HepG2 (cell line): ENCODE results near the gene TOP1. TPM values are rescaled to one million over a fixed set of nuclear protein-coding genes. Genes with fewer than 3 reads are reported as not detected.

Experiments
- GPN1 ChIP-seq: sonication (generic); formaldehyde crosslinking; IDR thresholded peaks from 2 replicates; pipeline ENCODE4 v1.5.1; 2020; ENCODE audit warnings: missing genetic modification reagents, borderline replicate concordance
- HDAC2 ChIP-seq: sonication (generic); formaldehyde crosslinking; IDR thresholded peaks from 2 replicates; pipeline ENCODE4 v1.4.0; 2020; ENCODE audit warnings: missing genetic modification reagents
- HOXA5 ChIP-seq: sonication (generic); formaldehyde crosslinking; IDR thresholded peaks from 2 replicates; pipeline ENCODE4 v1.4.0; 2020; ENCODE audit warnings: missing genetic modification reagents
- NFRKB ChIP-seq: fragments of 450-650 bp; IDR thresholded peaks from 2 replicates; pipeline ENCODE4 v1.6.1; 2017
- RNF2 ChIP-seq: fragments of 450-650 bp; conservative IDR thresholded peaks from 2 replicates; pipeline ENCODE4 v1.6.1; 2016; ENCODE audit warnings: low read depth
- SALL2 ChIP-seq: sonication (generic); formaldehyde crosslinking; IDR thresholded peaks from 2 replicates; pipeline ENCODE4 v1.8.1; 2023; ENCODE audit warnings: mild to moderate bottlenecking, missing genetic modification reagents, inconsistent platforms
- SMARCC2 ChIP-seq: fragments of 450-650 bp; IDR thresholded peaks from 2 replicates; pipeline ENCODE4 v1.6.1; 2017; ENCODE audit warnings: antibody characterized with exemption, mild to moderate bottlenecking
- SPEN ChIP-seq: sonication (generic); formaldehyde crosslinking; IDR thresholded peaks from 2 replicates; pipeline ENCODE4 v1.5.1; 2020; ENCODE audit warnings: low read depth, mild to moderate bottlenecking, missing genetic modification reagents
- THYN1 ChIP-seq: sonication (generic); formaldehyde crosslinking; IDR thresholded peaks from 2 replicates; pipeline ENCODE4 v1.8.1; 2023; ENCODE audit warnings: low read depth, mild to moderate bottlenecking, moderate library complexity, missing genetic modification reagents, borderline replicate concordance
- ZKSCAN5 ChIP-seq: sonication (generic); formaldehyde crosslinking; IDR thresholded peaks from 2 replicates; pipeline ENCODE4 v1.5.1; 2020; ENCODE audit warnings: mild to moderate bottlenecking, missing genetic modification reagents
- polyA plus RNA-seq, 8 experiments: library from polyadenylated mRNA; depleted of rRNA in 3 of 8; stranded (reverse) in 7 of 8; unstranded in 1 of 8; fragments of >200 nt; fragmentation: Illumina TruSeq in 4 of 8; extraction: Trizol in 4 of 8; gene quantifications; 2 replicates each; pipeline versions ENCODE4 v1.2.1 to v1.2.3, GENCODE V29; 2011 to 2016; ENCODE audit warnings: low read depth in 4 of 8, missing spikeins in 1 of 8, mixed read lengths in 1 of 8; ENCODE audit not compliant: insufficient read depth in 1 of 8
- total RNA-seq, 5 experiments: library from RNA; depleted of rRNA; stranded (reverse); fragments of >200 nt; fragmentation: Illumina TruSeq; extraction: Trizol; gene quantifications; 2 replicates each; pipeline ENCODE4 v1.2.3, GENCODE V29; 2016; ENCODE audit warnings: low read depth in 1 of 5
- TF ChIP-seq, protein P1 (sequence below): sonication (generic); formaldehyde crosslinking; IDR thresholded peaks from 2 replicates; pipeline ENCODE4 v1.4.0; 2020; ENCODE audit warnings: low read depth, mild to moderate bottlenecking, missing genetic modification reagents
- TF ChIP-seq, protein P2 (sequence below): sonication (generic); formaldehyde crosslinking; conservative IDR thresholded peaks from 2 replicates; pipeline ENCODE4 v1.4.0; 2020; ENCODE audit warnings: missing genetic modification reagents
- TF ChIP-seq, protein P3 (sequence below): sonication (generic); formaldehyde crosslinking; conservative IDR thresholded peaks from 2 replicates; pipeline ENCODE4 v1.4.0; 2020; ENCODE audit warnings: mild to moderate bottlenecking, missing genetic modification reagents, moderate library complexity
- TF ChIP-seq, protein P4 (sequence below), 2 experiments: sonication (generic) in 1 of 2; formaldehyde crosslinking in 1 of 2; IDR thresholded peaks; 2 replicates each; pipeline versions ENCODE4 v1.4.0 to v1.6.1; 2016 to 2020; ENCODE audit warnings: borderline replicate concordance in 1 of 2, low read depth in 1 of 2, mild to moderate bottlenecking in 1 of 2, missing genetic modification reagents in 1 of 2
- TF ChIP-seq, protein P5 (sequence below): sonication (generic); formaldehyde crosslinking; IDR thresholded peaks from 2 replicates; pipeline ENCODE4 v1.5.0; 2020; ENCODE audit warnings: missing genetic modification reagents

The TOP1 gene
- total and polyA plus RNA-seq, 2 of the 13 experiments (the other 11 are each of a cell fraction or from before 2014, with no cell fraction given), result 10.2 to 19.4 TPM

DNA sequence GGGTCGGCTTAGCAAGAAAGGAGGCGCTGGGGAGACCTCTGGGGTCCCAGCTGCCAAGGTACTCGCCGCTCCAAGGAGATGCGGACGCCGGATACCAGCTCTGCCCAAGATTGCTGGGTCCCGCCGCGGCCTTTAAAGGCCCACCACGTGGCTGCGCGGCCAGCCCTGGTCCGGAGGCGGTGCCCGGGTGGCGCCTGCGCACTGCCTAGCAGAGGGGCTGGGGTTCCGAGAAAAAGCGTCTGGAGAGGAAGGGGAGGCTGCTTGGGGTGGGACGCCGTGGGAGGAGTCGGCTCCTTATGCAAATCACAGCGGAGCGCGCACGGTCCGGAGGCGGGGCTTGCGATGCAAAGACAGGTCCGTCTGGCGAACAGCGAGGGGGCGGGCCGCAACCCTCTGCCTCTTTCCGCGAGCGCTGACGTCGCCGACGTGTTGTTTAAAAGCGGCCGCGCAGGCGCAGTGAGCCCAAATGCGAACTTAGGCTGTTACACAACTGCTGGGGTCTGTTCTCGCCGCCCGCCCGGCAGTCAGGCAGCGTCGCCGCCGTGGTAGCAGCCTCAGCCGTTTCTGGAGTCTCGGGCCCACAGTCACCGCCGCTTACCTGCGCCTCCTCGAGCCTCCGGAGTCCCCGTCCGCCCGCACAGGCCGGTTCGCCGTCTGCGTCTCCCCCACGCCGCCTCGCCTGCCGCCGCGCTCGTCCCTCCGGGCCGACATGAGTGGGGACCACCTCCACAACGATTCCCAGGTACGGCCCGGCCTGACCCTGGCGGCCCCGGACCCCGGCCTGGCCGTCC is at the start of gene TOP1 (continued):
- TF ChIP-seq SALL2 (CRISPR knock-in tag) (peak; percentile 70; the same call in 1 of the 2 replicates), NFRKB (no peak), SMARCC2 (no peak), RNF2 (peak; percentile 94), THYN1 (CRISPR knock-in tag) (peak; percentile 98), SPEN (peak; percentile 82), ZKSCAN5 (CRISPR knock-in tag) (peak; percentile 16; the same call in 1 of the 2 replicates), HOXA5 (CRISPR knock-in tag) (peak; percentile 61), HDAC2 (CRISPR knock-in tag) (peak; percentile 79), GPN1 (CRISPR knock-in tag) (peak; percentile 76; the same call in 1 of the 2 replicates)
- TF ChIP-seq, protein P1, sequence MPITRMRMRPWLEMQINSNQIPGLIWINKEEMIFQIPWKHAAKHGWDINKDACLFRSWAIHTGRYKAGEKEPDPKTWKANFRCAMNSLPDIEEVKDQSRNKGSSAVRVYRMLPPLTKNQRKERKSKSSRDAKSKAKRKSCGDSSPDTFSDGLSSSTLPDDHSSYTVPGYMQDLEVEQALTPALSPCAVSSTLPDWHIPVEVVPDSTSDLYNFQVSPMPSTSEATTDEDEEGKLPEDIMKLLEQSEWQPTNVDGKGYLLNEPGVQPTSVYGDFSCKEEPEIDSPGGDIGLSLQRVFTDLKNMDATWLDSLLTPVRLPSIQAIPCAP, result peak; percentile 78; the same call in 1 of the 2 replicates
- TF ChIP-seq, protein P2, sequence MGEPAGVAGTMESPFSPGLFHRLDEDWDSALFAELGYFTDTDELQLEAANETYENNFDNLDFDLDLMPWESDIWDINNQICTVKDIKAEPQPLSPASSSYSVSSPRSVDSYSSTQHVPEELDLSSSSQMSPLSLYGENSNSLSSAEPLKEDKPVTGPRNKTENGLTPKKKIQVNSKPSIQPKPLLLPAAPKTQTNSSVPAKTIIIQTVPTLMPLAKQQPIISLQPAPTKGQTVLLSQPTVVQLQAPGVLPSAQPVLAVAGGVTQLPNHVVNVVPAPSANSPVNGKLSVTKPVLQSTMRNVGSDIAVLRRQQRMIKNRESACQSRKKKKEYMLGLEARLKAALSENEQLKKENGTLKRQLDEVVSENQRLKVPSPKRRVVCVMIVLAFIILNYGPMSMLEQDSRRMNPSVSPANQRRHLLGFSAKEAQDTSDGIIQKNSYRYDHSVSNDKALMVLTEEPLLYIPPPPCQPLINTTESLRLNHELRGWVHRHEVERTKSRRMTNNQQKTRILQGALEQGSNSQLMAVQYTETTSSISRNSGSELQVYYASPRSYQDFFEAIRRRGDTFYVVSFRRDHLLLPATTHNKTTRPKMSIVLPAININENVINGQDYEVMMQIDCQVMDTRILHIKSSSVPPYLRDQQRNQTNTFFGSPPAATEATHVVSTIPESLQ (CRISPR knock-in tag), result peak; percentile 76; the same call in 1 of the 2 replicates
- TF ChIP-seq, protein P3, sequence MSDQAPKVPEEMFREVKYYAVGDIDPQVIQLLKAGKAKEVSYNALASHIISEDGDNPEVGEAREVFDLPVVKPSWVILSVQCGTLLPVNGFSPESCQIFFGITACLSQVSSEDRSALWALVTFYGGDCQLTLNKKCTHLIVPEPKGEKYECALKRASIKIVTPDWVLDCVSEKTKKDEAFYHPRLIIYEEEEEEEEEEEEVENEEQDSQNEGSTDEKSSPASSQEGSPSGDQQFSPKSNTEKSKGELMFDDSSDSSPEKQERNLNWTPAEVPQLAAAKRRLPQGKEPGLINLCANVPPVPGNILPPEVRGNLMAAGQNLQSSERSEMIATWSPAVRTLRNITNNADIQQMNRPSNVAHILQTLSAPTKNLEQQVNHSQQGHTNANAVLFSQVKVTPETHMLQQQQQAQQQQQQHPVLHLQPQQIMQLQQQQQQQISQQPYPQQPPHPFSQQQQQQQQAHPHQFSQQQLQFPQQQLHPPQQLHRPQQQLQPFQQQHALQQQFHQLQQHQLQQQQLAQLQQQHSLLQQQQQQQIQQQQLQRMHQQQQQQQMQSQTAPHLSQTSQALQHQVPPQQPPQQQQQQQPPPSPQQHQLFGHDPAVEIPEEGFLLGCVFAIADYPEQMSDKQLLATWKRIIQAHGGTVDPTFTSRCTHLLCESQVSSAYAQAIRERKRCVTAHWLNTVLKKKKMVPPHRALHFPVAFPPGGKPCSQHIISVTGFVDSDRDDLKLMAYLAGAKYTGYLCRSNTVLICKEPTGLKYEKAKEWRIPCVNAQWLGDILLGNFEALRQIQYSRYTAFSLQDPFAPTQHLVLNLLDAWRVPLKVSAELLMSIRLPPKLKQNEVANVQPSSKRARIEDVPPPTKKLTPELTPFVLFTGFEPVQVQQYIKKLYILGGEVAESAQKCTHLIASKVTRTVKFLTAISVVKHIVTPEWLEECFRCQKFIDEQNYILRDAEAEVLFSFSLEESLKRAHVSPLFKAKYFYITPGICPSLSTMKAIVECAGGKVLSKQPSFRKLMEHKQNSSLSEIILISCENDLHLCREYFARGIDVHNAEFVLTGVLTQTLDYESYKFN (CRISPR knock-in tag), result no peak; the same call in 1 of the 2 replicates
- TF ChIP-seq, protein P4, sequence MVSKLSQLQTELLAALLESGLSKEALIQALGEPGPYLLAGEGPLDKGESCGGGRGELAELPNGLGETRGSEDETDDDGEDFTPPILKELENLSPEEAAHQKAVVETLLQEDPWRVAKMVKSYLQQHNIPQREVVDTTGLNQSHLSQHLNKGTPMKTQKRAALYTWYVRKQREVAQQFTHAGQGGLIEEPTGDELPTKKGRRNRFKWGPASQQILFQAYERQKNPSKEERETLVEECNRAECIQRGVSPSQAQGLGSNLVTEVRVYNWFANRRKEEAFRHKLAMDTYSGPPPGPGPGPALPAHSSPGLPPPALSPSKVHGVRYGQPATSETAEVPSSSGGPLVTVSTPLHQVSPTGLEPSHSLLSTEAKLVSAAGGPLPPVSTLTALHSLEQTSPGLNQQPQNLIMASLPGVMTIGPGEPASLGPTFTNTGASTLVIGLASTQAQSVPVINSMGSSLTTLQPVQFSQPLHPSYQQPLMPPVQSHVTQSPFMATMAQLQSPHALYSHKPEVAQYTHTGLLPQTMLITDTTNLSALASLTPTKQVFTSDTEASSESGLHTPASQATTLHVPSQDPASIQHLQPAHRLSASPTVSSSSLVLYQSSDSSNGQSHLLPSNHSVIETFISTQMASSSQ (IDR thresholded peaks at IDR 0.05; ENCODE audit: low read depth), result no peak
- TF ChIP-seq, protein P4 (CRISPR knock-in tag; IDR thresholded peaks at IDR 0.05; ENCODE audit: borderline replicate concordance), result peak; percentile 83
- TF ChIP-seq, protein P5, sequence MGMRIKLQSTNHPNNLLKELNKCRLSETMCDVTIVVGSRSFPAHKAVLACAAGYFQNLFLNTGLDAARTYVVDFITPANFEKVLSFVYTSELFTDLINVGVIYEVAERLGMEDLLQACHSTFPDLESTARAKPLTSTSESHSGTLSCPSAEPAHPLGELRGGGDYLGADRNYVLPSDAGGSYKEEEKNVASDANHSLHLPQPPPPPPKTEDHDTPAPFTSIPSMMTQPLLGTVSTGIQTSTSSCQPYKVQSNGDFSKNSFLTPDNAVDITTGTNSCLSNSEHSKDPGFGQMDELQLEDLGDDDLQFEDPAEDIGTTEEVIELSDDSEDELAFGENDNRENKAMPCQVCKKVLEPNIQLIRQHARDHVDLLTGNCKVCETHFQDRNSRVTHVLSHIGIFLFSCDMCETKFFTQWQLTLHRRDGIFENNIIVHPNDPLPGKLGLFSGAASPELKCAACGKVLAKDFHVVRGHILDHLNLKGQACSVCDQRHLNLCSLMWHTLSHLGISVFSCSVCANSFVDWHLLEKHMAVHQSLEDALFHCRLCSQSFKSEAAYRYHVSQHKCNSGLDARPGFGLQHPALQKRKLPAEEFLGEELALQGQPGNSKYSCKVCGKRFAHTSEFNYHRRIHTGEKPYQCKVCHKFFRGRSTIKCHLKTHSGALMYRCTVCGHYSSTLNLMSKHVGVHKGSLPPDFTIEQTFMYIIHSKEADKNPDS (CRISPR knock-in tag), result peak; percentile 41; the same call in 1 of the 2 replicates
